Activated effector memory CD4-positive, alpha-beta T cell treated with anti-CD3 and anti-CD28 coated beads, Interleukin-2, amount 50 U/mL, for 16 hours (primary cell): ENCODE data around the gene FZD4.
"Not testable (repeated sequence)": the region's sequence is repeated elsewhere in the genome, so short reads cannot be mapped to it uniquely, and the experiment has no call there.

Source experiments
- DNase-seq: peaks from one replicate; pipeline ENCODE4 v3.0.0-alpha.2; 2020

The FZD4 gene

GRCh38 chr11:86972734-86973133 is 17.5 kb upstream of the FZD4 start:
- DNase-seq: no peak

- DNase-seq: no peak
Observed at GRCh38 chr11:86969258-86969657, 14.1 kb upstream of the FZD4 start.

- DNase-seq: not testable (repeated sequence)
Observed at GRCh38 chr11:86967601-86968000, 12.4 kb upstream of the FZD4 start.

- no peak for DNase-seq
Observed at GRCh38 chr11:86957976-86958646, 2.9 kb upstream of the FZD4 start.

- no peak for DNase-seq
Observed at GRCh38 chr11:86956905-86957195, 1.7 kb upstream of the FZD4 start.

GRCh38 chr11:86955111-86955360 is 159 bp downstream of the FZD4 start:
- DNase-seq: no peak

- DNase-seq: no peak
Observed at GRCh38 chr11:86954269-86955110, 705 bp downstream of the FZD4 start.

GRCh38 chr11:86952221-86952875 is 2.8 kb downstream of the FZD4 start:
- DNase-seq: no peak

GRCh38 chr11:86951706-86952105 is 3.5 kb downstream of the FZD4 start:
- DNase-seq: no peak

- no peak for DNase-seq
Observed at GRCh38 chr11:86950661-86950995, 4.6 kb downstream of the FZD4 start.

GRCh38 chr11:86949995-86950660 is 5.1 kb downstream of the FZD4 start:
- no peak for DNase-seq

GRCh38 chr11:86948733-86949132 is 6.5 kb downstream of the FZD4 start:
- DNase-seq: no peak

GRCh38 chr11:86947541-86947940 is 7.7 kb downstream of the FZD4 start:
- no peak for DNase-seq

GRCh38 chr11:86943505-86943904 is 11.7 kb downstream of the FZD4 start:
- not testable (repeated sequence) for DNase-seq

- DNase-seq: no peak
Observed at GRCh38 chr11:86941871-86942599, 13.2 kb downstream of the FZD4 start.

GRCh38 chr11:86941077-86941870 is 13.9 kb downstream of the FZD4 start:
- DNase-seq: no peak

GRCh38 chr11:86940122-86940777 is 14.9 kb downstream of the FZD4 start:
- no peak for DNase-seq

GRCh38 chr11:86938900-86939880 is 16.0 kb downstream of the FZD4 start:
- DNase-seq: no peak

- no peak for DNase-seq
Observed at GRCh38 chr11:86938203-86938899, 16.8 kb downstream of the FZD4 start.
